Measurements from ENCODE around the gene APOL6. TPM values are rescaled to one million over a fixed set of nuclear protein-coding genes. Genes with fewer than 3 reads are reported as not detected.
A peak's percentile ranks its signal among the peaks of the same experiment; 100 is the strongest.
"Not testable (repeated sequence)": the region's sequence is repeated elsewhere in the genome, so short reads cannot be mapped to it uniquely, and the experiment has no call there.

APOL6 gene
- total RNA-seq, 1 experiment from 2014 or later: 0.37 TPM

DNA sequence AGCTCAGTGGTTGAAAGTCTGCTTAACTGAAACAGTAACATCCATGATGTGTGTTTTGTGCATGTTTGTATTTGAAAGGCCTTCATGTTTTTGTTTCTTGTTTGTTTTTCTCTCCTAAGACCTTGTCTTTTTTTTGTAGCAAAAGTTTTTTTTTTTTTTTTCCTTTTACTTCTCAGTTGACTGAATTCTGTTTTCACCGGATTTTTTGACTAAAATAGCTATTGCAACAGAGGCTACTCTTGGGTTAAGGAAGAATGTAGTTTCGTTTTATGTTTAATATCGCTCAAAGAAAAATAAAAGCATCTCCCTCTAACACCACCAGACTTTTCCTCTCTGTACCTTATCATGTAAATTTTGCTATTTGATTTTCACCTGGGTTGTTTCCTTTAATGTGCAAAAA is 15.1 kb downstream of the APOL6 start:
- no peak for DNase-seq
- H3K9me3 ChIP-seq (ENCODE audit: low read length): peaks cover 3% of the 10 kb centered on the region; the same call in 1 of the 2 replicates
- H3K27ac ChIP-seq (ENCODE audit: low read length): no peak overlapping the region
- no peaks in the 10 kb centered on the region for H4K20me1 ChIP-seq (ENCODE audit: insufficient read depth, low read depth, low read length)
- no peak overlapping the region for H3K4me2 ChIP-seq (ENCODE audit: low read depth, low read length, poor library complexity, severe bottlenecking)
- no peaks in the 10 kb centered on the region for H3K79me2 ChIP-seq (ENCODE audit: low read length)
- H3K4me1 ChIP-seq (ENCODE audit: low read length): peaks cover 7% of the 10 kb centered on the region
- no peaks in the 10 kb centered on the region for H3K36me3 ChIP-seq (ENCODE audit: insufficient read depth, low read length)
- no peaks in the 10 kb centered on the region for H3K27me3 ChIP-seq (ENCODE audit: low read length)
- no peaks in the 10 kb centered on the region for H3K9me2 ChIP-seq (replicated peaks; ENCODE audit: insufficient read depth, low read length)
- H2AFZ ChIP-seq (ENCODE audit: low read length): no peak overlapping the region
- H3K9ac ChIP-seq (ENCODE audit: low read length): no peak overlapping the region
- no peak overlapping the region for H3K4me3 ChIP-seq (ENCODE audit: low read length)

DNA sequence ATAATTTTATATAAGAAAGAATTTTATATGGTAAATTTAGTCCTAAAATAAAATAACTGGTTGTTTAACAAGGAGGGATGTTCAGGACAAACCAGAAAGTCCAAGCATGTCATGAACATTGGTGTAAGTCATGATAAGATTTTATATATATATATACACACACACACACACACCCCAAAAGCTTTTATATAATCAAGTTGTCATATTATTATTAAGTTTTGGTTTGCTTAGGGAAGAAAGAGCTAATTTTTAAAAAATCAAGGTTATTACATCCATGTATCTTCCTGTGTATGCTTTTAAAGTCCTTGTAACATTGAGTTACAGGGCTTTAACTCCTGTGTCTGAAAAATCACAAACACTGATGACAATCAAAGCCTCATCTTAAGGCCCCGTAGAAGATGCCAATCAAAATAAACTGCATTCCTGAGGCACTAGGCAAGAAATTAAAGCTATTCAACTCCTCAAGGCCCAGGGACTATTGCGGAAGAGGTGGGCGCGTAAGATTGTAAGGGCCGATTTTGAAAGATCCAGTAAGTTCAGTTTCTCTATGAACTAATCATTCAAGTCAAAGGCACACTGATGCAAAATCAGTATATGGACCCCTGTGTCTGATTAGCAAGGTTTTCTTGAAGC is 16.8 kb downstream of the APOL6 start:
- no peaks in the 10 kb centered on the region for H3K36me3 ChIP-seq (ENCODE audit: insufficient read depth, low read length)
- H4K20me1 ChIP-seq (ENCODE audit: insufficient read depth, low read depth, low read length): no peaks in the 10 kb centered on the region
- no peaks in the 10 kb centered on the region for H3K79me2 ChIP-seq (ENCODE audit: low read length)
- peak; percentile 14 for DNase-seq
- no peak overlapping the region for H2AFZ ChIP-seq (ENCODE audit: low read length)
- no peak overlapping the region for H3K4me2 ChIP-seq (ENCODE audit: low read depth, low read length, poor library complexity, severe bottlenecking)
- H3K4me1 ChIP-seq (ENCODE audit: low read length): peaks cover 7% of the 10 kb centered on the region
- no peaks in the 10 kb centered on the region for H3K9me2 ChIP-seq (replicated peaks; ENCODE audit: insufficient read depth, low read length)
- no peak overlapping the region for H3K27ac ChIP-seq (ENCODE audit: low read length)
- peaks cover 3% of the 10 kb centered on the region; the same call in 1 of the 2 replicates for H3K9me3 ChIP-seq (ENCODE audit: low read length)
- H3K27me3 ChIP-seq (ENCODE audit: low read length): no peaks in the 10 kb centered on the region
- no peak overlapping the region for H3K9ac ChIP-seq (ENCODE audit: low read length)
- H3K4me3 ChIP-seq (ENCODE audit: low read length): no peak overlapping the region

GRCh38 chr22:35666699-35667098 is 18.5 kb downstream of the APOL6 start:
- not testable (repeated sequence) for H3K27me3 ChIP-seq (ENCODE audit: low read length); H3K4me3 ChIP-seq (ENCODE audit: low read length); H3K9ac ChIP-seq (ENCODE audit: low read length); H3K9me2 ChIP-seq (replicated peaks; ENCODE audit: insufficient read depth, low read length); H3K27ac ChIP-seq (ENCODE audit: low read length); H3K9me3 ChIP-seq (ENCODE audit: low read length); H3K79me2 ChIP-seq (ENCODE audit: low read length); H4K20me1 ChIP-seq (ENCODE audit: insufficient read depth, low read depth, low read length); H3K36me3 ChIP-seq (ENCODE audit: insufficient read depth, low read length); H3K4me2 ChIP-seq (ENCODE audit: low read depth, low read length, poor library complexity, severe bottlenecking); H3K4me1 ChIP-seq (ENCODE audit: low read length); H2AFZ ChIP-seq (ENCODE audit: low read length)
- DNase-seq: peak; percentile 6

DNA sequence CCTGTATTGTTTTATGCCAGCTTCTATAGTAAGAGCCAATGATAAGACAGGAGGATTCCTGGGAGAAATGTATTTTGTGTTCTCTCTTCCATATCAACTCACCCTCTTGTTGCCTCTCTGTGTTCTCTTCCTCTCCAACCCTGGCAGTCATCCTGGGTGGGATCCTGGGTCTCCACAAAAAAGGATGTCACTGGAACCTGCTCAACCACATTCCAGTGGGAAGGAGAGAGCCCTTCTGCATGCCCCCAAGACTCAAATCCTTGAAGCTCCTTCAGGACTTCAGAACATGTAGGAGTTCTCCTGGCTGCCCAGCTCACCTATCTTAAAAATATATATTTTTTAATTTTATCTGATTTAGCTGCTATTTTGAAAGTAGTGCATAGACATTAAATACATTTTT is 26.1 kb downstream of the APOL6 start:
- Histone ChIP-seq H2AFZ (ENCODE audit: low read length) (no peak overlapping the region), H3K9ac (ENCODE audit: low read length) (no peak overlapping the region), H3K36me3 (ENCODE audit: insufficient read depth, low read length) (no peaks in the 10 kb centered on the region), H3K9me2 (replicated peaks; ENCODE audit: insufficient read depth, low read length) (no peaks in the 10 kb centered on the region), H3K27me3 (ENCODE audit: low read length) (no peaks in the 10 kb centered on the region), H3K9me3 (ENCODE audit: low read length) (no peaks in the 10 kb centered on the region), H3K79me2 (ENCODE audit: low read length) (no peaks in the 10 kb centered on the region), H3K4me2 (ENCODE audit: low read depth, low read length, poor library complexity, severe bottlenecking) (no peak overlapping the region), H3K4me1 (ENCODE audit: low read length) (no peaks in the 10 kb centered on the region), H3K27ac (ENCODE audit: low read length) (no peak overlapping the region), H3K4me3 (ENCODE audit: low read length) (no peak overlapping the region), H4K20me1 (ENCODE audit: insufficient read depth, low read depth, low read length) (no peaks in the 10 kb centered on the region)
- no peak for DNase-seq

GRCh38 chr22:35676065-35676464 is 27.8 kb downstream of the APOL6 start:
- H3K27me3 ChIP-seq (ENCODE audit: low read length); H4K20me1 ChIP-seq (ENCODE audit: insufficient read depth, low read depth, low read length); H3K36me3 ChIP-seq (ENCODE audit: insufficient read depth, low read length); H3K4me3 ChIP-seq (ENCODE audit: low read length); H3K4me2 ChIP-seq (ENCODE audit: low read depth, low read length, poor library complexity, severe bottlenecking); H3K9me2 ChIP-seq (replicated peaks; ENCODE audit: insufficient read depth, low read length); H3K27ac ChIP-seq (ENCODE audit: low read length); H3K9me3 ChIP-seq (ENCODE audit: low read length); H3K79me2 ChIP-seq (ENCODE audit: low read length); H3K4me1 ChIP-seq (ENCODE audit: low read length); H2AFZ ChIP-seq (ENCODE audit: low read length); H3K9ac ChIP-seq (ENCODE audit: low read length): not testable (repeated sequence)
- peak; percentile 23 for DNase-seq

GRCh38 chr22:35677460-35678187 is 29.4 kb downstream of the APOL6 start:
- no peaks in the 10 kb centered on the region for H3K4me1 ChIP-seq (ENCODE audit: low read length)
- no peaks in the 10 kb centered on the region for H4K20me1 ChIP-seq (ENCODE audit: insufficient read depth, low read depth, low read length)
- no peaks in the 10 kb centered on the region for H3K27me3 ChIP-seq (ENCODE audit: low read length)
- H3K79me2 ChIP-seq (ENCODE audit: low read length): no peaks in the 10 kb centered on the region
- no peak overlapping the region for H2AFZ ChIP-seq (ENCODE audit: low read length)
- H3K9ac ChIP-seq (ENCODE audit: low read length): no peak overlapping the region
- no peak overlapping the region for H3K4me2 ChIP-seq (ENCODE audit: low read depth, low read length, poor library complexity, severe bottlenecking)
- no peak for DNase-seq
- no peaks in the 10 kb centered on the region for H3K9me2 ChIP-seq (replicated peaks; ENCODE audit: insufficient read depth, low read length)
- H3K4me3 ChIP-seq (ENCODE audit: low read length): no peak overlapping the region
- no peak overlapping the region for H3K27ac ChIP-seq (ENCODE audit: low read length)
- H3K36me3 ChIP-seq (ENCODE audit: insufficient read depth, low read length): no peaks in the 10 kb centered on the region
- H3K9me3 ChIP-seq (ENCODE audit: low read length): no peaks in the 10 kb centered on the region

DNA sequence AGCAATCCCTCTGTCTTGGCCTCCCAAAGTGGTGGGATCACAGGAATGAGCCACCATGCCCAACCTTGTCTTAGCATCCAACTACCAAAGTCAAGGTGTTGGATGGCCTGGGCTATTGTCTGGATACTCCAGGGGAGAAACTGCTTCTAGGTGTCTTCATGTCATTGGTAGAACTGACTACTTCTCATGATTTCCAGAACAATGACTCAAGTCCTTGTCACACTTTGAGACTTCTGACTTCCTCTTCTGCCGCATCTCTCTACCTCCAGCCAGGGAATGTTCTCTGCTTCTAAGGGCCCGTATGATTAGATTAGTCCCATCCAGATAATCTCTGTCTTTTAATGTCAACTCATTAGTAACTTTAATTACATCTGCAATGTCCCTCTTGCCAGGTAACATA is 30.6 kb downstream of the APOL6 start:
- no peak for DNase-seq
- Histone ChIP-seq H2AFZ (ENCODE audit: low read length) (no peak overlapping the region), H3K4me1 (ENCODE audit: low read length) (no peaks in the 10 kb centered on the region), H3K79me2 (ENCODE audit: low read length) (no peaks in the 10 kb centered on the region), H3K4me3 (ENCODE audit: low read length) (no peak overlapping the region), H3K27ac (ENCODE audit: low read length) (no peak overlapping the region), H4K20me1 (ENCODE audit: insufficient read depth, low read depth, low read length) (0 out of 2 replicates have a peak, but pooled peaks cover 4% of the 10 kb centered on the region), H3K4me2 (ENCODE audit: low read depth, low read length, poor library complexity, severe bottlenecking) (no peak overlapping the region), H3K27me3 (ENCODE audit: low read length) (no peaks in the 10 kb centered on the region), H3K9ac (ENCODE audit: low read length) (no peak overlapping the region), H3K36me3 (ENCODE audit: insufficient read depth, low read length) (no peaks in the 10 kb centered on the region), H3K9me2 (replicated peaks; ENCODE audit: insufficient read depth, low read length) (no peaks in the 10 kb centered on the region), H3K9me3 (ENCODE audit: low read length) (no peaks in the 10 kb centered on the region)

DNA sequence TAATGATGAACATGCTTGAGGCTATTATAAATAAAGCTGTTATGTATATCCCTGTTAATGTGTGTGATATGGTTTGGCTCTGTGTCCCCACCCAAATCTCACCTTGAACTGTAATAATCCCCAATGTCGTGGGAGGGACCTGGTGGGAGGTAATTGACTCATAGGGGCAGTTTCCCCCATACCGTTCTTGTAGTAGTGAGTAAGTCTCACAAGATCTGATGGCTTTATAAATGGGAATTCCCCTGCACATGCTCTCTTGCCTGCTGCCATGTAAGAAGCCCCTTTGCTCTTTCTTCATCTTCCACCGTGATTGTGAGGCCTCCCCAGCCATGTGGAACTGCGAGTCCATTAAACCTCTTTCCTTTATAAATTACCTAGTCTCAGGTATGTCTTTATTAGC is 31.2 kb downstream of the APOL6 start:
- H3K4me2 ChIP-seq (ENCODE audit: low read depth, low read length, poor library complexity, severe bottlenecking); H3K9me3 ChIP-seq (ENCODE audit: low read length); H3K9me2 ChIP-seq (replicated peaks; ENCODE audit: insufficient read depth, low read length); DNase-seq; H3K9ac ChIP-seq (ENCODE audit: low read length); H3K27me3 ChIP-seq (ENCODE audit: low read length); H2AFZ ChIP-seq (ENCODE audit: low read length); H3K79me2 ChIP-seq (ENCODE audit: low read length); H3K36me3 ChIP-seq (ENCODE audit: insufficient read depth, low read length); H3K27ac ChIP-seq (ENCODE audit: low read length); H3K4me3 ChIP-seq (ENCODE audit: low read length); H3K4me1 ChIP-seq (ENCODE audit: low read length); H4K20me1 ChIP-seq (ENCODE audit: insufficient read depth, low read depth, low read length): not testable (repeated sequence)

Measured in Karpas-422 (cell line).